HG03175 (cell line): ENCODE data around the gene CCN5.
"Not testable (repeated sequence)": the region's sequence is repeated elsewhere in the genome, so short reads cannot be mapped to it uniquely, and the experiment has no call there.

Experiments
- ATAC-seq: cut with Tn5 transposase; IDR thresholded peaks from one replicate; pipeline ENCODE4 v1.9.1; 2021; ENCODE audit warnings: mild to moderate bottlenecking, moderate library complexity; ENCODE audit not compliant: unreplicated experiment

The CCN5 gene

GRCh38 chr20:44694159-44694558 lies 21.0 kb upstream of the CCN5 start:
- ATAC-seq, result no peak

GRCh38 chr20:44695295-44695673 lies 19.9 kb upstream of the CCN5 start:
- no peak for ATAC-seq

GRCh38 chr20:44695674-44696300 lies 19.4 kb upstream of the CCN5 start:
- no peak for ATAC-seq

GRCh38 chr20:44696315-44696714 lies 18.9 kb upstream of the CCN5 start:
- no peak for ATAC-seq

GRCh38 chr20:44697041-44697440 lies 18.1 kb upstream of the CCN5 start:
- ATAC-seq, result not testable (repeated sequence)

GRCh38 chr20:44698351-44698750 lies 16.8 kb upstream of the CCN5 start:
- ATAC-seq, result no peak

GRCh38 chr20:44700306-44700705 lies 14.9 kb upstream of the CCN5 start:
- ATAC-seq, result no peak

- no peak for ATAC-seq
Measured at GRCh38 chr20:44701118-44701857, 13.9 kb upstream of the CCN5 start.

- ATAC-seq, result no peak
Measured at GRCh38 chr20:44701858-44702256, 13.3 kb upstream of the CCN5 start.

GRCh38 chr20:44702776-44703175 lies 12.4 kb upstream of the CCN5 start:
- ATAC-seq, result peak; percentile 36

GRCh38 chr20:44703183-44703925 lies 11.8 kb upstream of the CCN5 start:
- ATAC-seq, result no peak

- ATAC-seq, result no peak
Measured at GRCh38 chr20:44703956-44704488, 11.1 kb upstream of the CCN5 start.

GRCh38 chr20:44704551-44704971 lies 10.6 kb upstream of the CCN5 start:
- no peak for ATAC-seq

- no peak for ATAC-seq
Measured at GRCh38 chr20:44705364-44706094, 9.6 kb upstream of the CCN5 start.

- ATAC-seq, result no peak
Measured at GRCh38 chr20:44706301-44707017, 8.7 kb upstream of the CCN5 start.

GRCh38 chr20:44707018-44707579 lies 8.1 kb upstream of the CCN5 start:
- ATAC-seq, result no peak

GRCh38 chr20:44709380-44709779 lies 5.8 kb upstream of the CCN5 start:
- ATAC-seq, result no peak

GRCh38 chr20:44709797-44710196 lies 5.4 kb upstream of the CCN5 start:
- no peak for ATAC-seq

- ATAC-seq, result no peak
Measured at GRCh38 chr20:44711237-44711636, 3.9 kb upstream of the CCN5 start.

- no peak for ATAC-seq
Measured at GRCh38 chr20:44714102-44714700, 968 bp upstream of the CCN5 start.
